GM12875 (cell line): ENCODE data around the gene NHERF1.

Source experiments
- H3K4me3 ChIP-seq: one replicate; pipeline ENCODE4 v1.5.1; 2011; ENCODE audit warnings: low read depth, low read length, control low read depth
- TF ChIP-seq, protein P1 (sequence below): IDR thresholded peaks from 2 replicates; pipeline ENCODE4 v1.5.1; 2011; ENCODE audit warnings: low read depth, mild to moderate bottlenecking, control low read depth, inconsistent platforms, low read length, moderate library complexity, borderline replicate concordance; ENCODE audit not compliant: insufficient read depth

NHERF1 gene

DNA sequence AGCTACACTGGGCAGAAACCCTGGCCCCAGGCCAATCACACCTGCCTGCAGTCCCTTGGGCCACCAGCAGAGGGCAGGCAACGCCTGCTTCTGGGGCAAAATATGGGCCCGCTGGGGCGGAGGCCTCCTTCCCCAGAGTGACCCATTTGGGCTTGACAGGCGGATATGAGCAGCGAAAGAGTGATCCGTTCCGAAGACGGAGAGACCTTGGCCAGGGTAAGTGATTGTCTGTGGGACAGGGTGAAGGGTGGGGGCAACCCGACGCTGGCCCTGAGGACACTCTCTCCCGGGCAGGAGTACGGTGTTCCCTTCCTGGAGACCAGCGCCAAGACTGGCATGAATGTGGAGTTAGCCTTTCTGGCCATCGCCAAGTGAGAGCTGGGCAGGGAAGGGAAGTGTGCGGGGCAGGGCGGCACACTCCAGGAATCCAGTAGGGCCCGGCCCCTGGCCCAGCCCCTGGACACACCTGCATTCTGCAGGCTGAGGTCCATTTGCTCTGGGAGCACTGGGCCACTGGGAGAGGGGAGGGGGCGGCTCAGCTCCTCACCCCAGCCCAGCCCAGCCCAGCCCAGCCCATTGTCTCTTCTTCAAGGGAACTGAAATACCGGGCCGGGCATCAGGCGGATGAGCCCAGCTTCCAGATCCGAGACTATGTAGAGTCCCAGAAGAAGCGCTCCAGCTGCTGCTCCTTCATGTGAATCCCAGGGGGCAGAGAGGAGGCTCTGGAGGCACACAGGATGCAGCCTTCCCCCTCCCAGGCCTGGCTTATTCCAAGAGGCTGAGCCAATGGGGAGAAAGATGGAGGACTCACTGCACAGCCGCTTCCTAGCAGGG is 3.5 kb upstream of the NHERF1 start:
- TF ChIP-seq, protein P1, sequence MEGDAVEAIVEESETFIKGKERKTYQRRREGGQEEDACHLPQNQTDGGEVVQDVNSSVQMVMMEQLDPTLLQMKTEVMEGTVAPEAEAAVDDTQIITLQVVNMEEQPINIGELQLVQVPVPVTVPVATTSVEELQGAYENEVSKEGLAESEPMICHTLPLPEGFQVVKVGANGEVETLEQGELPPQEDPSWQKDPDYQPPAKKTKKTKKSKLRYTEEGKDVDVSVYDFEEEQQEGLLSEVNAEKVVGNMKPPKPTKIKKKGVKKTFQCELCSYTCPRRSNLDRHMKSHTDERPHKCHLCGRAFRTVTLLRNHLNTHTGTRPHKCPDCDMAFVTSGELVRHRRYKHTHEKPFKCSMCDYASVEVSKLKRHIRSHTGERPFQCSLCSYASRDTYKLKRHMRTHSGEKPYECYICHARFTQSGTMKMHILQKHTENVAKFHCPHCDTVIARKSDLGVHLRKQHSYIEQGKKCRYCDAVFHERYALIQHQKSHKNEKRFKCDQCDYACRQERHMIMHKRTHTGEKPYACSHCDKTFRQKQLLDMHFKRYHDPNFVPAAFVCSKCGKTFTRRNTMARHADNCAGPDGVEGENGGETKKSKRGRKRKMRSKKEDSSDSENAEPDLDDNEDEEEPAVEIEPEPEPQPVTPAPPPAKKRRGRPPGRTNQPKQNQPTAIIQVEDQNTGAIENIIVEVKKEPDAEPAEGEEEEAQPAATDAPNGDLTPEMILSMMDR: peak; percentile 100
- no peak overlapping the region for H3K4me3 ChIP-seq

DNA sequence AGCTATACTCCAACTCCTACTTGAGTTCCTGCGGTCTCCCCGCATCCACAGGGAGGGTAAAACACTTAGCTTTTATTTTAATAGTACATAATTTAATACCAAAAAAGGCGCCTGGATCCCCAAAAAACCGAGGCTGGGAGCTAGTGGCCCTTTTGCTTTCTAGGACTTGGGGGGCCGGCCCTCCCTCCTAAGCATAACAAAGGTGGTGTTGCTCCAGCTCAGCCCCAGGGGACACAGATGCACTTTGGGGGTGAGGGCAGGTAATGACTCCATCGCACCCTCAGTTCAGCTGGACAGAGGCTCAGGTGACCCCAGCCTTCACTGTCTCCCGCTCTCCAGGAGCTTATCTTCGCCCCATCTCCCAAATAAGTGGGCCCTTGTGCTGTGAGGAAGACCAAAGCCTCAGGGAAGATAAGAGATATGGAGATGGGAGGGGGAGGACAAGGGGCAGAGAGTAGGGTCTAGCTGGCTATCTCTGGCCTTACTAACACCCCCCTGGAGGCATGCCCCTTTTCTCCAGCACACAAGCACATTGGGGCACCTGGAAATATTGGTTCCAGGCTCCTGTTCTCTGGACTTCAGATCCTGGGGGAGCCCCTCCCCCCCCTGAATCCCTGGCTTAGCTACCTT is 2.8 kb upstream of the NHERF1 start:
- no peak overlapping the region for H3K4me3 ChIP-seq
- TF ChIP-seq, protein P1: no peak

DNA sequence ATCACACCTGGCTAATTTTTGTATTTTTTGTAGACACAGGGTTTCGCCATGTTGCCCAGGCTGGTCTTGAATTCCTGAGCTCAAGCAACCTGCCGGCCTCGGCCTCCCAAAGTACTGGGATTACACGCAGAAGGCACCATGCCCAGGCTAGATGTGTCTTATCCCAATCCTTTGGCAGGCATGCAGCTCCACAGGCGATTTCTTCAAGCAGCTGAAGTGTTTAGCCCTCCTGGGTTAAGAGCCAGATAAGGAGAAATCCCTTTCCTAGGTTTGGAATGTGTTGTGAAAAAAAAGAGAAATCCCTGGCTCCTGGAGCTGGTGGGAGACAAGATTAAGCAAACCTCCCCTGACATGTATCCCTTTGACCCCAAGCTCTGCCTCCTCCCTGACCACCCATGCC is 2.1 kb upstream of the NHERF1 start:
- TF ChIP-seq, protein P1: no peak
- H3K4me3 ChIP-seq: no peak overlapping the region

DNA sequence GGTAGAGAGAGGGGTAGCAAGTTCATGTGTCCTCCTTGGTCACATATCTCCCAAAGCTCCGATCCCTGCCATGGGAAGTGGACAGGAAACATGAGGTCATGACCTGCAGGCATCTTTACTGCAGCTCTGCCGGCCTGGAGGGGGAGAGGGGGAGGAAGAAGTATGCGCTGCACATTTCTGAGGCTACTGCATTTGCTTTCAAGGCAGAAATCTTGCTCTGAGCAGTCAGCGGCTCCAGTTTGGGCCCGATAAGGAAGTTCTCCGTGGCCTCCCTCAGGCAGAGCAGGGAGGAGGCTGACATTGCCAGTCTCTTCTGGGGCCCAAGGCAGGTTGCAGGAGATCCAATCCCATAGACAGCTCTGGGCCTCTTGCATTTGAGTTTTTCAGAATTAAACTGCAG is 1.5 kb upstream of the NHERF1 start:
- no peak overlapping the region for H3K4me3 ChIP-seq

DNA sequence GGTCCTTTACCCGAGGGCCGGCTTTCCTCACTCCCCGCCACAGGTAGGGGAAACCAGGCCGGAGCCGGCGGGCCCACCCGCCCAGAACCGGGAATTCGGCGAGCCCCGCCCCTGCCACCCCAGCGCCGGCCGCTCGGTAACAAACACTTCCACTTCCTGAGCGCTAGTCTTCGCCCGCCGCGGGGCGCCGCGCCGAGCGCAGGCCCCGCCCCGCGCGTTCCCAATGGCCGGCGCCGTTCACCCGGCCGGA is 224 bp upstream of the NHERF1 start:
- peak overlapping the region; percentile 49 for H3K4me3 ChIP-seq
- TF ChIP-seq, protein P1: 0 out of 2 replicates have a peak, but pooled peaks have one; percentile 2

More for the DNA sequence above, 1.5 kb upstream of the NHERF1 start:
- TF ChIP-seq, protein P1: no peak

DNA sequence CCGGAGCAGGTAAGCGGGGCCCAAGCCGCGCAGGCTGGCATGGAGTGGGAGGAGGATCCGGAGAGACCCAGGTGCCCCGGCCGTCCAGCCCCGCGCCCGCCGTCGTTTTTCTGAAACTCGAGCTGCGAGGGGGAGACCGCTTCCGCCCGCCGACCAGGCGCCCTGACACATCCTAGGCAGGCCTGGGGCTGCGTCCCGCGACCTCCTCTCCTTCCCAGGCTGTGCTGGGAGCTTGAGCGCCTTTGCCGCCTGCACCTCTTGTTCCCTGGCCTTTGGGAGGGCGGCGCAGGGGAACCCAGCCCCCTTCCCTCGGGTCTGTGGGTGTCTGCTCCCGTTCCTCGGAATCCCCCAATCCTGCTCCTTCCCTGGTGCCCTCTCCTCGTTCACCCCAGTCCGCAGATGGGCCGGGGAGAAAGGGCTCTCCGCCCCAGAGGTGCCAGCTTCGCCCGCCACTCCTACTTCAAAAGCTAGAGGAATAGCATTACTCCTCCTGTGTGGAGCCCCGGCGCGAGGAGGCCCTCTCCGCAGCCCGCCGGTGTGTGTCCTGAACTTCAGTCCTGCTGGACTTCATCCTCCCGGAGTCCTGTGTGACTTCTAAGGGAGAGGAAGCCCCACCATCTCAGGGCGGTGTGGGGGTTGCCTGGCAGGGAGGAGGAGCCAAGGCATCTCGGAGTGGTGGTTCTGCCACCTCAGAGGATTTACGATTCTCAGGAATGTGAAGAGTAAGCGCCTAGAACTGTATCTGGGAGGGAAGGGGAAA is 1.0 kb downstream of the NHERF1 start:
- H3K4me3 ChIP-seq: peak overlapping the region; percentile 82
- TF ChIP-seq, protein P1: no peak

DNA sequence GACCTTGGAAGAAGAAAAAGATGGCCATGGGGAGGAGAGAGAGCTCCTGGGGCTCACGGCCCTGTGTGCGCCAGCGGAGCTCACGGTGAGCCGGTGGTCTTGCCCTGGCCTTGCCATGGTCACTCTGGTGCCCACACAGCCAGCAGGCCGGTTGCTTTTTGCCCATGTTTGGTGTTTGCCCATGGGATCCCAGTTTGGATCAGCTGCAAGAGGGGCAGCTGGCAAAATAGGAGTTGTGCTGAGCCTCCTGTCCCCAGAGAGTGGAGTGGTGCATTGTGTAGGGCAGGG is 1.6 kb downstream of the NHERF1 start:
- TF ChIP-seq, protein P1: no peak
- peak overlapping the region; percentile 82 for H3K4me3 ChIP-seq
